Mucosa of descending colon (tissue), 3 donors: ENCODE results near the gene NEU1. TPM values are rescaled to one million over a fixed set of nuclear protein-coding genes. Genes with fewer than 3 reads are reported as not detected.
"Not testable (repeated sequence)": the region's sequence is repeated elsewhere in the genome, so short reads cannot be mapped to it uniquely, and the experiment has no call there.

Experiments
- ATAC-seq: fragments of 200-7000 bp; cut with Tn5 transposase; one replicate; pipeline ENCODE4 v1.9.1; 2020; ENCODE audit warnings: mild to moderate bottlenecking, moderate library complexity
- DNase-seq, 3 donors: peaks; one replicate each; pipeline ENCODE4 v3.0.0-alpha.2; 2020
- H3K36me3 ChIP-seq: fragments of 200-600 bp; one replicate; pipeline ENCODE4 v1.8.0; 2021; ENCODE audit warnings: low read depth, mild to moderate bottlenecking
- H3K4me1 ChIP-seq: fragments of 200-600 bp; one replicate; pipeline ENCODE4 v1.8.0; 2021; ENCODE audit warnings: low read depth, mild to moderate bottlenecking
- H3K4me3 ChIP-seq: fragments of 200-600 bp; one replicate; pipeline ENCODE4 v1.8.0; 2021; ENCODE audit warnings: mild to moderate bottlenecking
- H3K9me3 ChIP-seq: fragments of 200-600 bp; one replicate; pipeline ENCODE4 v1.8.0; 2021; ENCODE audit warnings: mild to moderate bottlenecking
- intact Hi-C, 2 donors: fragments of 100-400 bp; cut with DNase I in 1 of 2; cut with micrococcal nuclease in 1 of 2; formaldehyde crosslinking; loops; one replicate each; pipeline versions ENCODE4 v1.11.0 to v1.11.1; 2022; cut with DNase I, micrococcal nuclease
- long read RNA-seq, 2 donors: library from polyadenylated mRNA; unstranded; transcript quantifications; one replicate each; pipeline ENCODE4 v2.0.0, GENCODE V29; 2019 to 2021
- total RNA-seq, 3 donors: library from RNA; stranded (reverse); fragmentation: NEBNext Ultra II Directional in 2 of 3; extraction: Animal tissue kit (Norgen Biotek cat#: 25700) in 2 of 3; gene quantifications; one replicate each; pipeline versions ENCODE4 v1.2.1 to v1.2.4, GENCODE V29; 2021 to 2023
- TF ChIP-seq, protein P1 (sequence below): fragments of 200-600 bp; IDR thresholded peaks from one replicate; pipeline ENCODE4 v1.8.0; 2022; ENCODE audit warnings: antibody characterized with exemption, mild to moderate bottlenecking
- donor health status: DM: no; HTN: no; CAD: no; lungs with moderate emphysema.
- donor health status: DM: no; HTN: no; CAD: no.
- donor health status: DM: no; HTN: yes; CAD: no.

NEU1 gene
- total RNA-seq, result 10 to 100 TPM; 44.0 to 65.7 (median 45.0) TPM
- long read RNA-seq, donor 1, transcript NEU1-206 (6 exons, 2,045 nt), result major isoform, 64 of 70 reads
- long read RNA-seq, donor 1, partial matches to known transcripts, result 5 of 70 reads
- long read RNA-seq, donor 1, other reads (novel, unspliced or antisense), result 1 of 70 reads
- long read RNA-seq, donor 2, transcript NEU1-206 (6 exons, 2,045 nt), result major isoform, 68 of 75 reads
- long read RNA-seq, donor 2, partial matches to known transcripts, result 1 of 75 reads
- long read RNA-seq, donor 2, other reads (novel, unspliced or antisense), result 6 of 75 reads

DNA sequence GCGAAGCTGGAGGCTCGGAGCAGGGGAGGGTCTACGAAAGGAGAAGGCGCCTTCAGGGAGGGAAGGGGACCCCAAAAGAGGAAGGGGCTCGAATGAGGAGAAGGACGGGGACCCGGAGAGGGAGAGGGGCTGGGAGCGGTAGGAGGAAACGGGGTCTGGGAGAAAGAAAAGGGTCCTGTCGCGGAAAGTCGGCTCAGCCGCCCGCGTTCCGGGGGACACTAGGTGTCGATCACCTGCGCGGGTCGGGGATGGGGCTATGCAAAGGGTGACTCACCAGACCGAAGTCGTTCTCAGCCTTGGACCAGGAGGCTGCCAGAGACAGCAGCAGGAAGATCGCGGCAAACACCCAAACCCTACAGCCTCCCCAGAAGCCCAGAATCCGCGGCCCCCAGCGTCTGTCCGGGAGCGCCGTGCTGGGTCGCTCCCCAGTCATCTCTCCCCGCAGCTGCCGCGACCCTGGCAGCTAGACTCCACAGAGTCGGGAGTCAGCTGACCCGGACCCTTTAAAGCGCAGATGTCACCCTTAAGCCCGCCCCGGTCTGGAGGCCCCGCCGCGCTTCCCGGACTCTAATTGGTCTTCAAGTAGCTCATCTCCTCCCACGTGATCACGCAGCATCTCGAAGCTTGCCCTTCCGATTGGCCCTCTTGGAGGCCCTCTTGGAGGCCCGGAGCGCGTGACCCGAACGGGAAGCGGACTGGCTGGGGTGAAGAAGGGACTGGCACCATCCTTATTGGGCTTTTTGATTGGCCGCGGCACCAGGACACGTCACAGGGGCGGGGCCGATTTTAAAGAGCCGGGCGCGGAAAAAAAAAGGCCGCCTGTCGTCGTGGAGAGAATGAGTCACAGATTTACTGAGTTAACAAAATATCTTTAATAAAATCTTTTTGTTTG lies at the start of gene NEU1:
NEU1 (minus strand) TSS at position 478 of the 892 bp plus-strand sequence; CDS start at position 433, 45 bp downstream.
- peak within 1 kb of the TSS; percentile 43 for H3K4me3 ChIP-seq
- no peaks in the 10 kb centered on the region for H3K9me3 ChIP-seq
- TF ChIP-seq, protein P1, sequence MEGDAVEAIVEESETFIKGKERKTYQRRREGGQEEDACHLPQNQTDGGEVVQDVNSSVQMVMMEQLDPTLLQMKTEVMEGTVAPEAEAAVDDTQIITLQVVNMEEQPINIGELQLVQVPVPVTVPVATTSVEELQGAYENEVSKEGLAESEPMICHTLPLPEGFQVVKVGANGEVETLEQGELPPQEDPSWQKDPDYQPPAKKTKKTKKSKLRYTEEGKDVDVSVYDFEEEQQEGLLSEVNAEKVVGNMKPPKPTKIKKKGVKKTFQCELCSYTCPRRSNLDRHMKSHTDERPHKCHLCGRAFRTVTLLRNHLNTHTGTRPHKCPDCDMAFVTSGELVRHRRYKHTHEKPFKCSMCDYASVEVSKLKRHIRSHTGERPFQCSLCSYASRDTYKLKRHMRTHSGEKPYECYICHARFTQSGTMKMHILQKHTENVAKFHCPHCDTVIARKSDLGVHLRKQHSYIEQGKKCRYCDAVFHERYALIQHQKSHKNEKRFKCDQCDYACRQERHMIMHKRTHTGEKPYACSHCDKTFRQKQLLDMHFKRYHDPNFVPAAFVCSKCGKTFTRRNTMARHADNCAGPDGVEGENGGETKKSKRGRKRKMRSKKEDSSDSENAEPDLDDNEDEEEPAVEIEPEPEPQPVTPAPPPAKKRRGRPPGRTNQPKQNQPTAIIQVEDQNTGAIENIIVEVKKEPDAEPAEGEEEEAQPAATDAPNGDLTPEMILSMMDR, result no peak
- intact Hi-C loops, result loop anchor here in 1 of 2 donors (10.0 kb wide), 1 partner anchor 178 kb away; the partner anchor contains the start of gene LY6G5C
- peak; percentile 97 for ATAC-seq
- DNase-seq, result peak; percentile 98 to 100 (median 99)
- no peaks in the 10 kb centered on the region for H3K36me3 ChIP-seq
- H3K4me1 ChIP-seq, result peaks cover 4% of the 10 kb centered on the region

- intact Hi-C loops, result no loop called here
- DNase-seq (no peak), ATAC-seq (no peak)
- TF ChIP-seq, protein P1, result no peak
- Histone ChIP-seq H3K4me1 (no peaks in the 10 kb centered on the region), H3K36me3 (no peaks in the 10 kb centered on the region), H3K4me3 (no peak overlapping the region), H3K9me3 (no peaks in the 10 kb centered on the region)
Observed at GRCh38 chr6:31911826-31912585, 49.4 kb upstream of the NEU1 start.

- intact Hi-C loops, result loop anchor here in 1 of 2 donors (10.0 kb wide), 1 partner anchor 46 kb away; the partner anchor contains the start of genes NELFE and SKIC2
- ATAC-seq, H3K36me3 ChIP-seq: not testable (repeated sequence)
Observed at GRCh38 chr6:31909298-31909697, 46.7 kb upstream of the NEU1 start.

DNA sequence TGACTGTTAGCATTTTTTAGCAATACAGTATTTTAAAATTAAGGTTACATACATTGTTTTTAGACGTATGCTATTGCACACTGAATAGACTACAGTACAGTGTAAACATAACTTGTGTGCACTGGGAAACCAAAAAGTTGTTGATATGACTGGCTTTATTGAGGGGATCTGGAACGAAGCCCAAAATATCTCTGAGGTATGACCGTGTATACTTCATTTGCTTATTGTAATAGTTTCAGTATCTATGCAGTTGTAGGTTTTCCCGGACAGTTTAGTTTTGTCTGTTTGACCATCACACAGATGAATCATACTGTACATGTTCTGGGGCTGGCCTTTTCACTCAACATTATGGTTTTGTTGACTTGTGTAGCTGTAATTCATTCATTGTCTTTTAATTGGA lies 46.2 kb upstream of the NEU1 start:
- H3K36me3 ChIP-seq, result no peaks in the 10 kb centered on the region
- intact Hi-C loops, result loop anchor here in 1 of 2 donors (10.0 kb wide), 1 partner anchor 46 kb away; the partner anchor contains the start of genes NELFE and SKIC2
- TF ChIP-seq, protein P1, result no peak

More at GRCh38 chr6:31909298-31909697, 46.7 kb upstream of the NEU1 start:
- H3K4me3 ChIP-seq, H3K9me3 ChIP-seq, DNase-seq, H3K4me1 ChIP-seq: not testable (repeated sequence)

GRCh38 chr6:31908255-31908654 lies 45.6 kb upstream of the NEU1 start:
- ATAC-seq, H3K9me3 ChIP-seq, H3K4me1 ChIP-seq, H3K36me3 ChIP-seq, DNase-seq, H3K4me3 ChIP-seq: not testable (repeated sequence)
- intact Hi-C loops, result loop anchor here in 1 of 2 donors (10.0 kb wide), 1 partner anchor 47 kb away; the partner anchor contains the start of genes NELFE and SKIC2

More for the DNA sequence above, 46.2 kb upstream of the NEU1 start:
- no peak for DNase-seq
- ATAC-seq, result peak; percentile 79
- H3K4me1 ChIP-seq, result no peaks in the 10 kb centered on the region
- H3K4me3 ChIP-seq, result no peak overlapping the region
- no peaks in the 10 kb centered on the region for H3K9me3 ChIP-seq
